HG02610 (cell line): ENCODE data around the gene PPP4C.
"Not testable (repeated sequence)": the region's sequence is repeated elsewhere in the genome, so short reads cannot be mapped to it uniquely, and the experiment has no call there.

ENCODE experiments used
- ATAC-seq: cut with Tn5 transposase; IDR thresholded peaks from one replicate; pipeline ENCODE4 v1.9.1; 2021; ENCODE audit warnings: mild to moderate bottlenecking, moderate library complexity; ENCODE audit not compliant: unreplicated experiment

PPP4C gene

GRCh38 chr16:30075503-30076275 is at the start of gene PPP4C:
Gene PPP4C (plus strand): TSS chr16:30075994. CDS start chr16:30076378, 384 bp downstream.
- ATAC-seq = peak; percentile 81

GRCh38 chr16:30026449-30026848 is 49.3 kb upstream of the PPP4C start:
- ATAC-seq = no peak

DNA sequence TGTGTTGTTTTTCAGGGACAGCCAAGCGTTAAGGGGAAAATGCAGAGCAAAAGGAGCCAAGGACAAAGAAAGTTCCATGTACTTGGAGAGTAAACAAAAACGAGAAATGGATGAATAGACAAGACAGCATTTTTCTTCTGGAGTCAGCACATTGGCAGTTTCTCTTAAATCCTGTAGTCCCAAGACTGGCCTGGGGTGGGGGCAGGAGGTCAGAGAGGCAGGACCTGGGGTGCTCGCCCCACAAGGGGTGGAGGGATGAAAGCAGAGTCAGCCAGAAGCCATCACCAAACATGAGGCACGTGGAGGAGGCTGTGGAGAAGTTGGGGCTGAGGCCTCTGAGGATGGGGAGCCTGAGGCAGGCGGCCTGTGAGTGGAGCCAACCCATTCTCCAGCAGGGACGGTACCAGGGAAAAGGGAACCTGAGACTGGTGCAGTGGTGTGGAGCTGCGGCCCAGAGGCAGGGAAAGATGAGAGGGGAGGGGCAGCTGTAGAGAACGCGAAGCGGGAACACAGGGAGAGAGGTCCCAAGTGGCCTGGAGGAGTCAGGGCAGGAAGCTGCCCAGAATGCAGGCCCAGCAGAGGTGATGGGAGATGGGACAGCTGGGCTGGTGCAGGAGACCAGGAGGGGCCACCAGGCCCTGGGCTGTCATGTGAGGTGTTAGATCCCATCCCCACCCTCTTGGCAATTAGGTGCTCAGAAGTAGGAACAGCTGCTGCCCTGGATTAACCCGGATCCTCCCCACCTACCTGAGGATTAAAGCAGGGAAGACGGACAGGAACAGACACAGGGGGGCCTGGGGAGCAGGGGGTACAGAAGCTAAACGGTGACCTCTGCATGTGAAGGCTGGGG is 48.0 kb upstream of the PPP4C start:
- no peak for ATAC-seq

DNA sequence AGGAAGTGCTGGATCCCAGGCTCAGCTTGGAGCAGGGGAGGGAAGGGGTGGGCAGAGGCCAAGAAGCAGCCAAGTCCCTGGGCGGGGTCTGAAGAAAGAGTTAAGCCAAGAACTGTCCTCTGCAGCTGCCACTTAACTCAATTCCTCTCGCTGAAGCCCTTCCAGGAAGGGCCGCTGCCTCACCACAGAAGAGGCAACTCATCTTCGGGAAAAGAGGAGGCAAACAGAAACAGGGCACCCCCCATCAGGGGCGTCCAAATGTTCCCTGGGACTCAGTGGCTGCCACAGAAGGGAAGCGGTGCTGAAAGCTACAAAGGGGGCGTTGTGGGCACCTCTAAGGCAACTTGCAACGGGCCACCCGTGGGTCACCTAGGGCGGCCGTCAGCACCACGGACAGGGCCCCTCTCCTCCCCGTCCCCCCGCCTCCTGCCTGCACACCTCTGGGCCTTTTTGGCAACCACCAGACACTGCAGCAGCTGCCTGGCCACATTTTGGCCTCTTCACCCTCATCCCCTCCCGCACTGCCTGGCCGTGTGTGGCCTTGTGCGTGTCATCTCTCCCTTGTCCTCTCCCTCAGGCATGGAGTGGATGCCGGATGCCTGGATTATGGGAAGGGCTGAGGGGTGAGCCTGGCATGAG is 47.2 kb upstream of the PPP4C start:
- no peak for ATAC-seq

GRCh38 chr16:30030011-30030685 is 45.6 kb upstream of the PPP4C start:
- no peak for ATAC-seq

GRCh38 chr16:30030841-30031413 is 44.9 kb upstream of the PPP4C start, which contains the start of gene TLCD3B:
Gene TLCD3B (minus strand): TSS chr16:30031271. CDS start chr16:30030527, 744 bp downstream.
- no peak for ATAC-seq

GRCh38 chr16:30031477-30031918 is 44.3 kb upstream of the PPP4C start:
- ATAC-seq = no peak

DNA sequence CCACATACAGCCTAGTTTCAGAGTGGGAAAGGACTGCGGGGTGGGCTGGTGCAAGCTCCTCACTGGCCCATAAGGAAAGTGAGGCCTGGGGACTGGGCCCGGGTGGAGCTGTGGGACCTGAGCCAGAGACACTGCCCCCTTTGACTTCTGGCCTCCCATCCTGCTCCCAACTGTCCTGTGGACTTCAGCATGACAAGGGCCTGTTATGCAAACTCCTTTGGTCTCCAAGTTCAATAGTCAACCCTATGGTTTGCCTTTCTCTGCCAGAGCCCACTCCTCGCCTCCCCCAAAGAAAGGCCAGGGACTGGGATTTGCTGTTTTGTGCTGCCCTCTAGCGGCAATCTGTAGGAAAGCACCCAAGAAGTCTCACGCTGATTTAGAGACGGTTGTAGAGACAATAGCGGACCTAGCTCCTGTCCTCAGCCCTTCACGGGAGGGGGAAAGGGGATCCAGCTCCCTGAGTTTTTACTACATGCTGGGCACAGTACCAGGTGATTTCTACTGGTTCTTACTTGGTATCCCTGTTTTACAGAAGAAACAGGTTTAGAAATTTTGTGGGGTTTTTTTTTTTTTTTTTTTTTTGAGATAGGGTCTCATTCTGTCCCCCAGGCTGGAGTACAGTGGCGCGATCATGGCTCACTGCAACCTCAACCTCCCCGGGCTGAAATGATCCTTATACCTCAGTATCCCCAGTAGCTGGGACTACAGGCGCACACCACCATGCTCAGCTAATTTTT is 43.5 kb upstream of the PPP4C start:
- no peak for ATAC-seq

DNA sequence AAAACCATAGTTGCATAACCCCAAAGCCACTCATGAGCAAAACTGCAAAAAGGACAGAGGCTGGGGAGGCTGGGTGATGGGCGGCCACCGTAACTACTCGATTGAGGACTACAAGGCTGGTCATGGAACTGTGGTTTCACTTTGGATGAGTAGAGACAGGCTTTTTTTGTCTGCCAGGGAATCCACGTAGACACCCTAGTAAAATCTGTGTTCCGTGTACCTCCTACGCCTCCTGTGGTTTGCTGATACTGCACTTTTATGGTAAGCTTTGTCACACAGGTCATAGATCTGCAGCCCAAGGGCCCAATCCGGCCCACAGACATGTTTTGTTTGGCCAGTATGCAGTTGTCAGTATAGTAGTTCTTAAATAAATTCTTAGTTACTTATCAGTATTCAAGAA is 42.5 kb upstream of the PPP4C start:
- no peak for ATAC-seq

- ATAC-seq = no peak
Measured at GRCh38 chr16:30040221-30040620, 35.6 kb upstream of the PPP4C start.

- not testable (repeated sequence) for ATAC-seq
Measured at GRCh38 chr16:30040690-30041089, 35.1 kb upstream of the PPP4C start.

GRCh38 chr16:30041841-30042240 is 34.0 kb upstream of the PPP4C start:
- no peak for ATAC-seq

DNA sequence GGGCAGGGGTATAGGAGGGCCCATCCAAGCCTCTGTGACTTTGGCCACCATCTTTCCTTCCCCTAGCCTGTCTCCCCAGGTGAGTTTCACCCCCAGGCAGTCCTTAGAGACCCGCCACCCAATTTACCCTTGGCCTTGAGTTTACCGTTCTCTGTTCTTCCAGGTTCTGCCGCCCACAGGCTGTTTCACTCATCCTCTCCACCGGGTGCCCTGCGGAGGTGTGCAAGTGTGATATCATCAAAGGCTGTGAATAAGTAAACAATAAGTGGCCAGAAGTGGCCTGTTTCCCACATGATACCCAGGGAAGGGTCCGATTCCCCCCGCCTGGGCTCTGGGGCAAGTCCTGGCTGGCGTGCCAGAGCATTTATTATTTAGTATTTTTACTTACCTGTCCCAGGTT is 29.6 kb upstream of the PPP4C start:
- ATAC-seq = no peak

DNA sequence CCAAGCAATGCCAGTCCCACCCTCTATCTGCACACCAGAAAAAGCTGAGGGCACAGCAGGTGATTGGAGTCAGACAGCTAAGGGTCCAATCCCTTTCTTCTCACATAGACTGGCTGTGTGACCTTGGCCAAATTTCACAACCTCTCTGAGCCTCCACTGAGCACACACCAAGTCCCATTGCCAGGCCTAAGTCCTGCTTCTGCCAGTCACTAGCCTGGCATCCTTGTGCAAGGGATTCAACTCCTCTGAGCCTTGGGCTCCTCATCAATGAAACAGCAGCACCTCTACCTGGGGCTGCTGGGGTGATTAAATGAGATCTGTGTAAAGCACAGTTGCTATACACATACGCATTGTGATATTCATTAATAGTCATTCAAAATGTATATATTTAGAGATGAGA is 29.2 kb upstream of the PPP4C start:
- no peak for ATAC-seq

GRCh38 chr16:30049871-30050270 is 25.9 kb upstream of the PPP4C start:
- ATAC-seq = no peak

GRCh38 chr16:30051518-30051917 is 24.3 kb upstream of the PPP4C start:
- no peak for ATAC-seq

- ATAC-seq = peak; percentile 61
Measured at GRCh38 chr16:30052671-30053372, 23.0 kb upstream of the PPP4C start.

GRCh38 chr16:30053376-30054015 is 22.3 kb upstream of the PPP4C start:
- peak; percentile 20 for ATAC-seq

DNA sequence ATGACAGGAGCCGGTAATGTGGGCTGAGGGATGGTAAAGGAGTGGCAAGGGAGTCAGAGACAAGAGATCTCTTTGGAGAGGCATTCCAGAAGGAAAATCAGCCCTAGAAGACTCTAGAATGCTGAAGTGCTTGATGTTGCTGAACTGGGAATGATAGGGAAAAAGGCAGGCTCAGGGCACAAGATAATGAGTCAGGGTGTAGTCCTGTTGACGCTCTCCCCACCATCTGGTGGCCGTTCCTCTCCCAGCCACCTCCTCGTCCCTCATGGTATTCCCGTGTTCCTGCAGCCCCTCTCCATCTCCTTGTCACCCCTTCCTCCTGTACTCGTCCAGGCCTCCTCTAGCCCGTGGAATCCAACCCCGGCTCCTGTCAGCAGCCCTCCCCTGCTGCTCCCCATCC is 21.3 kb upstream of the PPP4C start:
- ATAC-seq = no peak
